ENCODE data around the gene NEIL3.

Gene NEIL3

DNA sequence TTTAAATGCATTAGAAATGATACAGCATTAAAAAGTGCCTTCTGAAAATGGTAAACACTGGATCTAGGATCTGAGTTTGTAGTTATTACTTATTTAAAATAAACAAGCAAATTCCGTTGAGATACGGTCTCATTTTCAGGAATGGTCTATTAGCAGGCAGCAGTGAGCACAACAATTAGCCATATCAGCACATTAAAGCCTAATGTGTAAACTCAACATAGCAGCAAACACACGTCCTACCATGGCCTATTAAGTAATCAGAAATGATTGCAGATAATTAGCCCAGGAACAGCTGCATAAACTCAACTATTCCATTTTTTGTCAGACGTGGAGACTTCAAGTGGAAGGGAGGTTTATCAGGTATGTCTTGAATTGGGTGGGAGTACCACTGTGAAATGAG, 61.8 kb downstream of the NEIL3 start:
- DNase-seq = no peak

DNA sequence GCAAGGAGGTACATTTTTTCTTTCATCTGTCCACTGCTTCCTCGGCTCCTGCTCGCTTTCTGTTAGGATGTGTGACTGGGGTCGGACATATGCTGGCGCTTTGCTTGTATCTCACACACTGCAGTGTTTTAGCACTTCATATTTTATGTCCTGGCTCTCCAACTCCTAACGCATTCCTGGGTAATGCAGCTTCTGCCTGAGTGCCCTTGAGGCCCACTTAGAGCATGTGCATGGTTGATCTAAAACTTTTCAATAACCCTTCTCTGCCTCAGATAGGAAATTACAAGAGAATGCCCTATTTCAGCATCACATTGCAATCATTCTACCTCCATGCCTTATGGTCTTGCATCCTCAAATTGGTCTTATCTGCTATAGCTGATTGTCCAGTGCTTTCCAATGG, 65.3 kb downstream of the NEIL3 start:
- DNase-seq = no peak

- no peak for DNase-seq
These were observed 65.7 kb downstream of the NEIL3 start for GRCh38 chr4:177375372-177375771.

DNA sequence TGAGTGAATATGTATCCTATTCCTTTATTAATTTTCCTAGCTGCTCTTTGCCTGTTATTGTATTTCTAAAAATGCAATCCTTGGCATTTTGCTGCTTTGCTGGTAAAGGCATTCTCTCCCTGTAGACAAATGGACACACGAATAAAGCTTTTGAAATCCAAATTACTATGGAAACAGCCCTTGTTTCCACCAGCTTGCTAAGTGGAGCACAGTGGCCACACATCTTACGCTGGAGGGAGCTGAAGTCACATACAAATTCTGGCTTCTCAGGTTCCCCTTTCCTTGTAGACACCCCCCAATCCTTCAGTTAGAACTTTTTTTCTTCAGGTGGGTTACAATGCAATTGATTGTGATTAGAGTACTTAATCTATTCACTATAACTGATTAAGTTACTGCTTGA, 66.3 kb downstream of the NEIL3 start:
- no peak for DNase-seq

GRCh38 chr4:177380730-177381287, 71.1 kb downstream of the NEIL3 start:
- no peak for DNase-seq

DNA sequence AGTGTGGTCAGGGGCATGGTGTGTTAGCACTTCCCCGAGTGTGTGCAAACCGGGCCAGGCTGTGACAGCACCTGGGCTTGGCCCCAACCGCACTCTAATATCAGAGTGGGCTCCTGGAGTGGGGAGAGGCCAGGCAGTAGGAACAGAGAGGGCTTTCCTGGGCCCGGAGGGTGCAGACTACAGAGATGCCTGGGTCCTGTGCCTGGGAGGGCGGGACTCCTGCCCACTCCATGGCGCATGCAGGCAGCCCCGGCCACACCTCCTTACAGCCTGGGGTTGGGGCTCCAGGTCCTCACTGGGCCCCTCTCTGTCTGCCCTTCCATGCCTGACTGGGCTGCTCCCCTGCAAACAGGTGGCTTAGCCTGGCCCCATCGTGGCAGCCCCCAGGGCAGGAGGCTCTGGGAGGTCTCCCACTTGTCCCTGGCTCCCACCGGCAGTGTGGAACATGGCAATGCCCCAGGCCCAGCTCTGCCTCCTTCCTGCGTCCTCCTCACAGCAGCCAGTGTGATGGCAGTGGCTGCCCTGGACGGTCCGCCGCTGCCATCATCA, 72.2 kb downstream of the NEIL3 start:
- DNase-seq = no peak

DNA sequence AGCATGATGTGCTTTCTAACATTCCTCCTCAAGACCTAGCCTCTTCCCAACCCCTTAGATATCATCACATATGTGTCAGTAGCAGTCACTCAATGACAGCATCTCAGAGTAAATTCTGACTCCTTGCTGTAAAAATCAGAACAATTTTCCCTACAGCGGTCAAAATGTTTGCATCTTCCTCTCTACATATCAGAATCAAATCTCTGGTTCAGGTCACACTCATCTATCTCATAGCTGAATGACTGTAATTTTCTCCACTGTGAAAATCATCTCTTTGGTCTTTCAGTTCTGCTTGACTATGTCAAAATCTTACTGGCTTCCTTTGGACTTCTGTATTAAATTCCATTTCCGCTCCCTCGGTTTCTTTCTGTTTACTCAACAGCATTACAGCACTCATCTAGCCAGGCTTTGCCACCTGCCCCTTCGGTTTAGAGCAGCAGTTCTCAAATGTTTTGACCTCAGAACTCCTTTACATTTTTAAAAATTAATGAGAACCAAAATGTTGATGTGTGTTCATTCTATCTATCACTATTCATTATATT, 75.3 kb downstream of the NEIL3 start:
- DNase-seq = no peak

GRCh38 chr4:177385576-177386277, 76.1 kb downstream of the NEIL3 start:
- no peak for DNase-seq

DNA sequence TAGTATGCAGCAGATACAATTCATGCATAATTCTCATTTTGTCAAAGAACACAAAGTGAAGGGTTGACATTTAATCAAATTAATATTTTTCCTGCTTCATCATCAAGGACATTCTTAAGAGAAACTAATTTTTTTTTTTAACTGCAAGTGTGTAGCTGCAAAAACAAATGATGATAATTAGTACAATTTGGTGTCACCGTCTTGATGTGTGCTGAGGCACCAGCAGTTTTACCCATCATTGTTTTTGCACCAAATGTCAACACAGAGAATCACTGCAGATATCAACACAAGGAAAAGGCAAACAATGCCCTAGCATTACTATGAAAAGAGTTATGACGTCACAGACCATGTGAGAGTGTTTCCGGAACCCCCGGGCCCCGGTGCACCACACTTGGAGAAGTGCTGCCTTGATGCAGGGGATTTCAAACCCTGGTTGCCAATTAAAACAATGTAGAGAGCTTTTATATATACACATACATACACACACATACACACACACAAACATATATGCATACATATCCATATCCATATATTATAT, 76.7 kb downstream of the NEIL3 start:
- no peak for DNase-seq

DNA sequence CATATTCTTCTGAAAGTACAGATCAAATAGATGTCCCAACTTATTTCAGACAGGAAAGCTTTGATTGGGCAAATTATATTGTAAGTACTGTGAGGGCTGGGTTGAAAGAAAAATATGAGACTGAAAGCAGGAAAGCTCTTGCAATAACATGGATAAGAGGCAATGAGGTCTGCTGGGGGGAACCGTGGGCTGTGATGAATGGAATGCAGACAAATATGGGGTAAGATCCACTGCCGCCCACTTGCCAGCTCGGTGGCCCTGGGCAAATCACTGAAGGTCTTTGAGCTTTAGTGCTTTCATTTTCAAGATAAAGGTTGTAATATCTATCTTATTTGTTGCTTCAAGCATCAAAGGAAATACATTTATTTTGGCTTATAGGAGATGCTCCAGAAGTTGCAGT, 81.6 kb downstream of the NEIL3 start:
- no peak for DNase-seq

- DNase-seq = no peak
These were observed 82.3 kb downstream of the NEIL3 start for GRCh38 chr4:177391953-177392352.

DNA sequence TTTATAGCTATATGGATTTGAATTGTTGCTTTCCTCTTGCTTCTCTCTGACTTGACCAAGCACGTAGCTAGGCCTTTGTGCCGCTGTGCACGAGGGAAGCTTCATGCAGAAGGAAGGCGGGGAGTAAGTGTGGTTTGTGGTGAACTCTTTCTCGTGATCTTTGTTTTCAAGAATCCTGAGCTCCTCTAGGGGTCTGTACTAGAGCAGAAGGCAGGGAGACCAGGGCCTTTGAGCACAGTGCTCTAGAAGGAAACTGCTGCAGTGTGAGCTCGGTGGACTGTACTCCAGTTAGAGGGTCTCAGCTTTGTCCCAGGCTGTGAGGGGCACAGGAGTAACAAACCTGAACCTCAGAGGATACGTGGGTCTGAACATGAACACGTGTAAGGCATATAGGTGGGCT, 83.6 kb downstream of the NEIL3 start:
- no peak for DNase-seq

DNA sequence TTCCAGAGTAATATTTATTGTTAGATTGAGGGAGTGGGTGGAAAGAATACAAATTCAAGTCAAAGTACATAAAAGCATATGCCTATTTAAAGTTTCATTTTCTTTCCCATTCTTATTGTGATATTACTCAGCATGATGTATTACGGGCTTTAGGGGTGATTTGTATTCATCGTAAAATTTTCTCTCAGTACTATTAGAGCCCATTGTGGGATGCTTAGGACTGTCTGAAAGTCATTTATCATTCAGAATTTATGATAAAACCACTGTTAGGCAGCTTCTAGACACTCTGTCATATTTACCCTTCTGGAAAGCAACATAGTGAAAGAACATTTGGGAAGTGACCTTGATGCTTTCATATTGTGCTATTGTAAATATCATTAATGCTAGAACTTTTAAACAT, 86.7 kb downstream of the NEIL3 start:
- DNase-seq = no peak

- no peak for DNase-seq
These were observed 90.4 kb downstream of the NEIL3 start for GRCh38 chr4:177400030-177400429.

DNA sequence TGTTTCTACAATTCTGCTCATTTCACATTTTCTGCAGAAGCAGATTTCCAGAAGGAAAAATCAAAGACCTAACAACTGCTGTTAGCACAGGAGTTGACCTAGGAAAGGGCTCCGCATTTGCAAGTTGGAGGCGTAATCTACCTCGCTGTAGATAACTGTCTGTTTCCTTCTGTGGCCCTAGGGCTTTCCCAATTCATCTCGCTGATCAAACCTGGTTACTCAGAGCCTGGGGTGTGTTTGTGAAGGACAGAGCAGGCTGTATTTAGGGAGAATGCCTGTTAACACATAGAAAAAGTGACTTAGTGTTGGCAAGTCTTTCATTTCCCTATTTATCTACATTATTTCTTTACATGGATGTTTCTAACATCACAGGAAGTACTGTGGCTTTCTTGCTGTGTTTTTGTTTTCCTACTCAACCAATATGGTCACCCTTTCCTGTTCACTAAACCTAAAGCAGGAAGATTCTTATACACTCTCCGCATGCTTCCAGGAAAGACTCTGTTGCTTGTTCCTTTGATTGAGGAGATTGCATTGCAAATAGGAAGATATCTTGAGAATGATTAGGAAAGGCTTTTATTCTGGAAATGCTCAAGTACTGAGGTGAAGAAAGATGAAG, 92.1 kb downstream of the NEIL3 start:
- peak in 1 of 2 donors; percentile 7 for DNase-seq

DNA sequence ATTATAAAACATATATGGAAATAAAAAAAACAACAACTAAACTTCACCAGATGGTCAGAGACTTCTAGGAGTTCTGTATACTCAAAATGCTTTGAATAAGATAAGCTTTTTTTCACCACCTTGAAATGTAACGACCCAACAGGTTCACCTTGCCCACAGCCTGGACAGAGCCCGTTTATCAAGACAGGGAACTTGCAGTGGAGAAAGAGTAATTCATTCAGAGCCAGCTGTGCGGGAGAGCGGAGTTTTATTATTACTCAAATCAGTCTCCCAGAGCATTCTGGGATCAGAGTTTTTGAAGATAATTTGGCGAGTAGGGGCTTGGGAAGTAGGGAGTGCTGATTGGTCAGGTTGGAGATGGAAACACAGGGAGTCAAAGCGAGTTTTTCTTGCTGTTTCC, 94.1 kb downstream of the NEIL3 start:
- DNase-seq = no peak

DNA sequence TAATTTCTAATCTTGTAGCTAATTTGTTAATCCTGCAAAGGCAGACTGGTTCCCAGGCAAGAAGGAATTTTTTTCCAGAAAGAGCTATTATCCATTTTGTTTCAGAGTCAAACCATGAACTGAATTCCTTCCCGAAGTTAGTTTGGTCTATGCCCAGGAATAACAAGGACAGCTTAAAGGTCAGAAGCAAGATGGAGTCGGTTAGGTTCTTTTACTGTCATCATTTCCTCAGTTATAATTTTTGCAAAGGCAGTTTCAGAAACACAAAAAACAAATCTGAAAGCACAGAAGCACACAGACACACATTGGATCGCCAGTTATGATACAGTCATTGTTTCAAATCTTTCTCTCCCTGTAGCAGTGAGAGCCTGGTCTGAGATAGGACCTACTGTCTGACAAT, 94.7 kb downstream of the NEIL3 start:
- DNase-seq = no peak

GRCh38 chr4:177404986-177405385, 95.3 kb downstream of the NEIL3 start:
- no peak for DNase-seq

DNA sequence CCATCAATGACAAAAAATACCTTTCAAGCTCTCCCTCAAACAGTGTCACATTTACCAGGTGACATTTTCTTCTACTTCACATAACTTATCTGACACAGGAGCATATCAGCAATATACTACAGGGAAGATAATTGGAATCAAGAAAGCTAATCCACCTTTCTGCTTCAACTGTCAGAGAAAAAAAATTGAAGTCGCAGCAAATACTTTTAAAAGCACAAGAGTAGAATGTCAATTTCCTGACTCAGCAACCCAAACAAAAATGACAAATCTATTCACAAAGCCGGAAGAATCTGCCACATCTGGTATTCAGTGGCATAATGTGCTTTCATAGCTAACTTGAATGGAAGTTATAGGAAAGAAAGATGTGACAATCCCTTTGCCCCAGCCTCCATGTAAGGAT, 95.8 kb downstream of the NEIL3 start:
- DNase-seq = no peak

DNA sequence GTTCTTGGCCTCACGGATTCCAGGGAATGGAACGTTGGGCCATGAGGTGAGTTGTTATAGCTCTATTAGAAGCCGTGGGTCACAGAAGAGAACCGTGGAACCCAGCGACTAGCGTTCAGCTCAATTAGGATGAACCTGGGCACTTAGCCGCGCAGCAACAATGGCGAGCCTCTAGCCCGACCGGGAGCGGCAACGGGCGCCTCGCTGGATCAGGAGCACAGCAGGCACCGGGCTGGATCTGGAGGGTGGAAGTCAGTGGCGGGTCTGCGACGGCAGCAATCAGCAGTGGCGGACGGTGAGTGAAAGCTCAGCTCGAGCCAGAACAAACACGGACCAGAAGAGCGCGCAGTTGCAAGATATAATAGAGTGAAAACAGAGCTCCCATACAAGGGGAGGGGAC, 98.3 kb downstream of the NEIL3 start:
- DNase-seq = no peak

DNA sequence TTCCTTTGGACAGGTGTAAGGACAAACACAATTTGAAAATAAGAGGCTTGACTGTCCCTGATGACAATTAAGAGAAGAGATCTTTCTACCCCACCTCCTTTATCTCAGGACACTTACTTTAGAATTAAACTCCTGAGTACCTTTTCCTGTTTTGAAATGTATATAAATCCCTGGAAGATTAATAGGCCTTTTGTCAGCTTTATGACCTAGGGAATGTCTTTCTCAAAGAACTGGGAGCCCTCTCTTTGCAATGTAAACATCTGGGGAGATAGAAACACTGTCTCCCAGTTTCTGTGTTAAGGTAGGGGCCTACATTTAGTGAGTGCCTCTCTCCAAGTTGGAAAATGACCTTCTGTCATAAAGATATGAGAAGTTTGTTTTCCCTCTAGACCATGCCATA, 100.9 kb downstream of the NEIL3 start:
- DNase-seq = no peak

DNA sequence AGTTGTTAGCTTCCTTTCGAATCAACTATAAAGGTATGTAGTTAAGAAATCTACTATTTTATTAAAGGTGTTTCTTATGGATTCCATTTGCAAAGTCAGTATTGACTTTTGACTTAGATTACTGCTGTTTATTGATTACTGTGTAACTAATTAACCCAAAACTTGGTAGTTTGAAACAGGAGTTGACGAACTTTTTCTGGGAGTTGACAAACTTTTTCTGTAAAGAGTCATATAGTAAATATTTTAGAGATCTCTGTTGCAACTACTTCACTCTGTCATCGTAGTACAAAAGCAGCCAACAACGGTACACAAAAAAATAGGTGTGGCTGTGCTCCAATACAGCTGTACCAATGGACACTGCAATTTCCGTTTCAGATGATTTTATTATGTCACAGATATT, 102.3 kb downstream of the NEIL3 start:
- DNase-seq = no peak

Measured in inflammatory macrophage (primary cell).